Activated CD8-positive, alpha-beta memory T cell treated with anti-CD3 and anti-CD28 coated beads for 1 hour (primary cell): ENCODE results near the gene KCNQ1.

Experiments used
- DNase-seq, 2 donors: peaks; one replicate each; pipeline ENCODE4 v3.0.0-alpha.2; 2020; ENCODE audit warnings: low read depth in 1 of 2; ENCODE audit errors: extremely low read depth in 1 of 2

The KCNQ1 gene

GRCh38 chr11:2781408-2782274 lies 336.8 kb downstream of the KCNQ1 start:
- DNase-seq = no peak

GRCh38 chr11:2782769-2783168 lies 338.0 kb downstream of the KCNQ1 start:
- DNase-seq = no peak

GRCh38 chr11:2783536-2784082 lies 338.8 kb downstream of the KCNQ1 start:
- no peak for DNase-seq

- no peak for DNase-seq
Observed at GRCh38 chr11:2787816-2788167, 343.0 kb downstream of the KCNQ1 start.

GRCh38 chr11:2788168-2789071 lies 343.6 kb downstream of the KCNQ1 start:
- DNase-seq = no peak

GRCh38 chr11:2789331-2789730 lies 344.5 kb downstream of the KCNQ1 start:
- DNase-seq = no peak

- no peak for DNase-seq
Observed at GRCh38 chr11:2789791-2790567, 345.2 kb downstream of the KCNQ1 start.

- no peak for DNase-seq
Observed at GRCh38 chr11:2790568-2790921, 345.7 kb downstream of the KCNQ1 start.

GRCh38 chr11:2791139-2791520 lies 346.3 kb downstream of the KCNQ1 start:
- no peak for DNase-seq

GRCh38 chr11:2791521-2792380 lies 346.9 kb downstream of the KCNQ1 start:
- no peak for DNase-seq

GRCh38 chr11:2792381-2793250 lies 347.8 kb downstream of the KCNQ1 start:
- no peak for DNase-seq

- DNase-seq = no peak
Observed at GRCh38 chr11:2793701-2794045, 348.9 kb downstream of the KCNQ1 start.

GRCh38 chr11:2794046-2794967 lies 349.5 kb downstream of the KCNQ1 start:
- DNase-seq = no peak

GRCh38 chr11:2794968-2795322 lies 350.1 kb downstream of the KCNQ1 start:
- DNase-seq = no peak

- DNase-seq = no peak
Observed at GRCh38 chr11:2795491-2795991, 350.7 kb downstream of the KCNQ1 start.

GRCh38 chr11:2796091-2796490 lies 351.3 kb downstream of the KCNQ1 start:
- no peak for DNase-seq

GRCh38 chr11:2796508-2797113 lies 351.8 kb downstream of the KCNQ1 start:
- DNase-seq = no peak
